A549 (cell line): ENCODE measurements around the gene ALKAL2. TPM values are rescaled to one million over a fixed set of nuclear protein-coding genes. Genes with fewer than 3 reads are reported as not detected.

ENCODE experiments used
- ATAC-seq, 2 experiments: fragments of 200-7000 bp in 1 of 2; fragments of >200 bp in 1 of 2; cut with Nextera tagmentation in 1 of 2; cut with Tn5 transposase in 1 of 2; 3 replicates each; pipeline versions ENCODE4 v1.8.0 to v1.9.1; 2018 to 2020; ENCODE audit warnings: mild to moderate bottlenecking in 1 of 2, moderate library complexity in 1 of 2
- CTCF ChIA-PET: fragments of 300-600 bp; sonication (Branson Sonifier 250); formaldehyde crosslinking; extraction: SDS; loops from one replicate; lab custom pipeline; 2021; ENCODE audit warnings: antibody characterized with exemption, inconsistent platforms; lab: Yijun Ruan, JAX
- POLR2A ChIA-PET: fragments of 350-600 bp; formaldehyde crosslinking; extraction: SDS; loops from one replicate; lab custom pipeline; 2021; ENCODE audit warnings: antibody characterized with exemption, inconsistent platforms; lab: Yijun Ruan, JAX
- DNase-seq, 2 experiments: peaks; one replicate each; pipeline versions ENCODE4 v3.0.0 to v3.0.0-alpha.2; 2011 to 2016; ENCODE audit warnings: low read depth in 1 of 2, low spot score in 1 of 2
- FAIRE-seq: peaks from 2 replicates; lab custom pipeline; 2011; peaks lifted over from hg19 to GRCh38; lab: Jason Lieb, UNC
- H3K27ac ChIP-seq, 2 experiments: fragments of >200 bp; sonication (Bioruptor Twin); formaldehyde crosslinking; 3 replicates each; pipeline ENCODE4 v1.5.1; 2016 to 2017
- H3K4me1 ChIP-seq: fragments of >200 bp; sonication (Bioruptor Twin); formaldehyde crosslinking; 3 replicates; pipeline ENCODE4 v1.6.1; 2016
- H3K4me2 ChIP-seq: fragments of >200 bp; sonication (Bioruptor Twin); formaldehyde crosslinking; 3 replicates; pipeline ENCODE4 v1.6.1; 2016
- H3K4me3 ChIP-seq: fragments of >200 bp; sonication (Bioruptor Twin); formaldehyde crosslinking; 3 replicates; pipeline ENCODE4 v1.5.1; 2016
- H3K9me3 ChIP-seq: fragments of >200 bp; sonication (Bioruptor Twin); formaldehyde crosslinking; 3 replicates; pipeline ENCODE4 v1.6.1; 2016
- CBX2 ChIP-seq: fragments of 200-600 bp; sonication (generic); IDR thresholded peaks from 2 replicates; pipeline ENCODE4 v1.6.1; 2016; ENCODE audit warnings: low read depth, mild to moderate bottlenecking, borderline replicate concordance
- CEBPB ChIP-seq, 2 experiments: fragments of >200 bp in 1 of 2; sonication (Bioruptor Twin) in 1 of 2; formaldehyde crosslinking in 1 of 2; IDR thresholded peaks; 2 replicates each; pipeline ENCODE4 v1.6.1; 2012 to 2016
- EHF ChIP-seq: fragments of 250-450 bp; sonication (Bioruptor Pico); IDR thresholded peaks from 2 replicates; pipeline ENCODE4 v1.5.0; 2020; ENCODE audit warnings: mild to moderate bottlenecking
- FOXS1 ChIP-seq: fragments of 250-450 bp; sonication (Bioruptor Pico); IDR thresholded peaks from 2 replicates; pipeline ENCODE4 v1.5.0; 2020; ENCODE audit warnings: mild to moderate bottlenecking, moderate library complexity
- GATA3 ChIP-seq: IDR thresholded peaks from 2 replicates; pipeline ENCODE4 v1.6.1; 2012; ENCODE audit warnings: borderline replicate concordance
- HOXB5 ChIP-seq: fragments of 250-450 bp; sonication (Bioruptor Pico); IDR thresholded peaks from 2 replicates; pipeline ENCODE4 v1.5.0; 2020; ENCODE audit warnings: mild to moderate bottlenecking, moderate library complexity
- KDM5A ChIP-seq: fragments of 200-600 bp; sonication (generic); IDR thresholded peaks from 2 replicates; pipeline ENCODE4 v1.6.1; 2016; ENCODE audit warnings: antibody characterized with exemption, mild to moderate bottlenecking
- POLR2A ChIP-seq: IDR thresholded peaks from 2 replicates; pipeline ENCODE4 v1.6.1; 2012; ENCODE audit warnings: mild to moderate bottlenecking, low read length
- RAD21 ChIP-seq, 2 experiments: fragments of >200 bp in 1 of 2; sonication (Bioruptor Twin) in 1 of 2; formaldehyde crosslinking in 1 of 2; IDR thresholded peaks in 1 of 2; conservative IDR thresholded peaks in 1 of 2; 2 replicates in 1 of 2; 3 replicates in 1 of 2; pipeline ENCODE4 v1.6.1; 2012 to 2018; ENCODE audit warnings: inconsistent platforms in 1 of 2
- RARB ChIP-seq: fragments of 250-450 bp; sonication (Bioruptor Pico); IDR thresholded peaks from 2 replicates; pipeline ENCODE4 v1.8.0; 2021; ENCODE audit warnings: mild to moderate bottlenecking, moderate library complexity
- SREBF2 ChIP-seq: fragments of 450-650 bp; IDR thresholded peaks from 2 replicates; pipeline ENCODE4 v1.6.1; 2014; ENCODE audit warnings: mild to moderate bottlenecking, moderate library complexity
- TFCP2L1 ChIP-seq: fragments of 250-450 bp; sonication (Bioruptor Pico); IDR thresholded peaks from 2 replicates; pipeline ENCODE4 v1.5.0; 2021; ENCODE audit warnings: mild to moderate bottlenecking
- ZC3H11A ChIP-seq: fragments of 450-650 bp; IDR thresholded peaks from 2 replicates; pipeline ENCODE4 v1.6.1; 2014; ENCODE audit warnings: antibody characterized with exemption, mild to moderate bottlenecking
- ZSCAN20 ChIP-seq: fragments of 250-450 bp; sonication (Bioruptor Pico); IDR thresholded peaks from 2 replicates; pipeline ENCODE4 v1.8.0; 2022; ENCODE audit warnings: mild to moderate bottlenecking, moderate library complexity
- WGBS: methylation state at CpG from one replicate; pipeline ENCODE4 v1.1.6; 2017; ENCODE audit errors: missing lambda C conversion rate; 5-methylcytosine and 5-hydroxymethylcytosine counted together
- polyA plus RNA-seq, 4 experiments: library from polyadenylated mRNA; depleted of rRNA in 3 of 4; stranded (reverse); fragments of >200 nt; fragmentation: RNase III in 1 of 4; extraction: RNeasy Plus Mini Kit Qiagen cat#74134 plus additional on column Dnase treatment in 1 of 4; gene quantifications; 2 replicates in 3 of 4; 3 replicates in 1 of 4; pipeline ENCODE4 v1.2.3, GENCODE V29; 2011 to 2017
- TF ChIP-seq, protein P1 (sequence below): IDR thresholded peaks from 2 replicates; pipeline ENCODE4 v1.6.1; 2012
- TF ChIP-seq, protein P2 (sequence below): fragments of 250-450 bp; sonication (Bioruptor Pico); IDR thresholded peaks from 2 replicates; pipeline ENCODE4 v1.5.0; 2021; ENCODE audit warnings: mild to moderate bottlenecking, moderate library complexity, borderline replicate concordance
- TF ChIP-seq, protein P3 (sequence below): fragments of 200-600 bp; sonication (generic); IDR thresholded peaks from 2 replicates; pipeline ENCODE4 v1.6.1; 2016; ENCODE audit warnings: antibody characterized with exemption, mild to moderate bottlenecking, moderate library complexity

ALKAL2 gene
- polyA plus RNA-seq, 2 of the 4 experiments (the other 2 are of a cell fraction), result not detected

DNA sequence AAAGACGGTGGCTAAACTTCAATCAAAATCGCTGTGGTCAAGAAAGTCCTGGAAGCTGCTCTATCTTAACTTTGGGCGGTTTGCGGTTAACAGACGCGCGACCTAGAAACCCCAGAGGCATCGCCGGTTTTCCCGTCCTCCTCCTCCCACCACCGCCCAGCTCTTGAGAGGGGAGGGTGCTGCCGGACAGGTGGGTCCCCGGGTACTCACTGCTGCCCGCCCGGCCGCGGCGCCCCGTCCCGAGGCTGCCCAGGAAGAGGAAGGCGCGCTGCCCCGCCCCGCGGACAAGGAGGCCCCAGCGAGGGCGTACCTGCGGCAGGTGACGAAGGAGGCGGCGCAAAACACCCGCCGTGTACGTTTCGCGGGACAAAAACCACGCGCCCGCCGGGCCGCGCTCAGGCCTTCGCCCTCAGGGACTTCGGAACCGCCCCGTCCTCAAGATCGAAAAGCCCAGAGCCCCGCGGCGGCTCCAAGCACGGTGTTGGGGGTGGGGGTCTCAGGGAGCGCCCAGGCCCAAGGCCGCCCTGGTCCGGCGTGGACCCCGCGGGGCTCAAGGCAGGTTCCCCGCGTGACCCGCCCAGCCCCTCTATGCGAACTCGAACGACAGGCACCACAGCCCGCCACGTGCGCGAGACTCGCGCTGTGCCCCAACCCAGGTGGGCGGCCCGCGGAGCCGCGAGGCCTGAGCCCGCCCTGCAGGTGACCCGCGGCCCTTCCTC lies 24.0 kb downstream of the ALKAL2 start, which contains the start of gene SH3YL1 (continued):
- TF ChIP-seq, protein P1, sequence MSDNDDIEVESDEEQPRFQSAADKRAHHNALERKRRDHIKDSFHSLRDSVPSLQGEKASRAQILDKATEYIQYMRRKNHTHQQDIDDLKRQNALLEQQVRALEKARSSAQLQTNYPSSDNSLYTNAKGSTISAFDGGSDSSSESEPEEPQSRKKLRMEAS, result peak; percentile 87

DNA sequence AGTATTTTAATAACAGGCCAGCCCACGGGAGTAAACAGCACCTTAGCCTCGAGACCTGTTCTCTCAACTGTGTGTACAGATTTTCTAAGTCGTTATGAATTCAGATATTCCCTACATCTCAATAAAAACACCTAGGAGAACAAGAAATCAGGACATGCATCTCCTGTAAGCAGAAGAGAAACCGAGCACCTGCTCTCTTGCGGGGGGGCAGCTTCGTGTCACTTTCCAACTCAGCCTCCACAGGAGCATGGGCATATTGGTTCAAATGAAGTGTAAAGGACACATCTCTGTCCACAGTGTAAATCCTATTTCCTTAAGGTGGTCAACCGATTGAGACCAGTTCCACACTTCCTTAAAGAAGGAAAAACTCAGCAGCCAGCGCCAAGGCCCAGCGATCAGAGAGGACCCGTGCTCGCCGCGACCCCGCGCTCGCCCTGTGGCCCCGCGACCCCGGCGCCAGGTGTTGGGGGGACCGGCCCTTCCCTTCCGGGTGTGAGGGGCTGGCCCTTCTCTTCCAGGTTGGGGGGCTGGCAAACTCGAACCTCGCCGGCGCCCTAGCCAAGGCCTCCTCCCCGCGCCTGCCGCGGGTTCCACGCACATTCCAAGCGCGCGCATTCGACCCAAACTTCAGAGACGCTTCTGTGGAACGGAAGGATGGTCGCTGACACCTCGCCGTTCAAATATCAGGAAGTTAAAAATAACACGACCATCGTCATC lies 24.7 kb downstream of the ALKAL2 start:
- POLR2A ChIA-PET, result no interaction called here
- ATAC-seq, result no peak

DNA sequence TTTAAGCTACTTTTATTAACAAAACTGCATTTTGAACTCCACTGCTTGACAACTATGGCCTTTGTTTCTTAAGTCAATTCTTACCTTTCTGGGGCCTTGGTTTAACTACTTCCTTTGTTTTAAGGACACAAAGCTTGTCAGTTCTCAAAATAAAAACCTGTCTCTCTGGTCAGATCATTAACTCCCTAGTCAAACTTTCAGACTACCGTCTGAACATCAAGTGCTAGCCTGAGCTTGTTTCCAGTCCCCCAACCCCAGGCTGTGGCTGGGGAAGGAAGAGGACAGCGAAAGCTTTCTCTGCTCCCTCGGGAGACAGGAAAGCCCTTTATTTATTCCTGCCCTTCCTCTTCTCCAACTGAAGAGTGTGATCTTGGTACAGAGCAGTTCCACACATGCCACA lies 25.8 kb downstream of the ALKAL2 start:
- Histone ChIP-seq H3K4me1 (peaks cover 13% of the 10 kb centered on the region; the same call in 2 of the 3 replicates), H3K4me2 (no peak overlapping the region), H3K9me3 (peaks cover 65% of the 10 kb centered on the region), H3K4me3 (no peak overlapping the region), H3K27ac (no peak overlapping the region)
- no peak for DNase-seq
- 85% methylated on average over 3 of the region's 3 CpGs for WGBS
- ChIA-PET POLR2A (no interaction called here), CTCF (interaction anchor here (0.7 to 1.2 kb wide), 3 partner anchors 14 to 28 kb away, joined by 3 read pairs; no protein-coding TSS in a partner anchor)
- no peak for FAIRE-seq
- no peak for ATAC-seq
- TF ChIP-seq SREBF2 (no peak), KDM5A (no peak), CBX2 (no peak), EHF (CRISPR knock-in tag) (no peak), CEBPB (IDR thresholded peaks at IDR 0.05) (no peak), RAD21 (conservative IDR thresholded peaks at IDR 0.05 in 1 of 2, IDR thresholded peaks at IDR 0.05 in 1 of 2) (no peak)
- TF ChIP-seq, all 56 proteins: peak for 0

More for the DNA sequence above, 24.7 kb downstream of the ALKAL2 start:
- Histone ChIP-seq H3K4me1 (peaks cover 13% of the 10 kb centered on the region; the same call in 2 of the 3 replicates), H3K9me3 (peaks cover 54% of the 10 kb centered on the region)
- FAIRE-seq (no peak), DNase-seq (no peak)
- CTCF ChIA-PET, result no interaction called here
- TF ChIP-seq GATA3 (no peak), TFCP2L1 (CRISPR knock-in tag) (no peak), POLR2A (no peak)
- TF ChIP-seq, all 56 proteins: peak for 0
- Histone ChIP-seq H3K4me3 (peak overlapping the region; percentile 73; the same call in 1 of the 3 replicates), H3K27ac (no peak overlapping the region), H3K4me2 (peak overlapping the region; percentile 97; the same call in 2 of the 3 replicates)
- 95% methylated on average over 42 of the region's 42 CpGs for WGBS

DNA sequence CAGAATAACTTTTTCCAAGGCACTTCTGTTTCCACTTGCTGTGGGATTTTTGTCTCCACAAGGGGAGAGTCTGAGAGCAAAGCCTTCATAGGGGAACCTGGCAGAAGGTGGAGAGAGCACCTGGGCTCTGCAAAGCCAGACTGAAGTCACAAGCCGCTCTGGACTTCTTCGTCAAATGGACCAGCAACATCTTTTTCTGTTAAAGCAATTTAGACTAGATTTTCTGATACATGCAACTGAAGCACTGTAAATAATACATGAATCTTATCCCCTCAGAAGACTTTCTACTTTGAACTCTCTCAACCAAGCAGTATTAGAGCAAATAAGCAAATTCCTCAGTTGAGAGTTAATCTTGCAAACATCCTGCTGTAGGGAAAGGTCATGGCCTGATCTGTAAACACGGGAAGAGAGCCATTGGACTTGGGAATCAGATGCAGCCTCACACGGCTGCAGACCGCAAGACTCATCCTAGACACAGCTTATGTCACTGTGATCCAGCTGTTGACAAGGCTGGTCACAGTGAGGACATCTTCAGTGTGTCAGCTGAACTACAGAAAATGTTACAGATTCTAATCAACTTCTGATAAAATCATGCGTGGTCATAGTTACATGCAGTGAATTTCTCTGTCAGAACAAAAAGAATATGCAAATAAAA lies 27.3 kb downstream of the ALKAL2 start:
- Histone ChIP-seq H3K4me3 (no peak overlapping the region), H3K4me1 (peaks cover 5% of the 10 kb centered on the region; the same call in 2 of the 3 replicates), H3K27ac (no peak overlapping the region), H3K4me2 (no peak overlapping the region), H3K9me3 (peaks cover 80% of the 10 kb centered on the region)
- ATAC-seq, result no peak
- no peak for FAIRE-seq
- ChIA-PET CTCF (no interaction called here), POLR2A (no interaction called here)
- WGBS, result 71% methylated on average over 6 of the region's 6 CpGs
- no peak for DNase-seq
- TF ChIP-seq ZSCAN20 (CRISPR knock-in tag), result no peak
- TF ChIP-seq, protein P2, sequence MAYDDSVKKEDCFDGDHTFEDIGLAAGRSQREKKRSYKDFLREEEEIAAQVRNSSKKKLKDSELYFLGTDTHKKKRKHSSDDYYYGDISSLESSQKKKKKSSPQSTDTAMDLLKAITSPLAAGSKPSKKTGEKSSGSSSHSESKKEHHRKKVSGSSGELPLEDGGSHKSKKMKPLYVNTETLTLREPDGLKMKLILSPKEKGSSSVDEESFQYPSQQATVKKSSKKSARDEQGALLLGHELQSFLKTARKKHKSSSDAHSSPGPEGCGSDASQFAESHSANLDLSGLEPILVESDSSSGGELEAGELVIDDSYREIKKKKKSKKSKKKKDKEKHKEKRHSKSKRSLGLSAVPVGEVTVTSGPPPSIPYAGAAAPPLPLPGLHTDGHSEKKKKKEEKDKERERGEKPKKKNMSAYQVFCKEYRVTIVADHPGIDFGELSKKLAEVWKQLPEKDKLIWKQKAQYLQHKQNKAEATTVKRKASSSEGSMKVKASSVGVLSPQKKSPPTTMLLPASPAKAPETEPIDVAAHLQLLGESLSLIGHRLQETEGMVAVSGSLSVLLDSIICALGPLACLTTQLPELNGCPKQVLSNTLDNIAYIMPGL, result no peak
- no peak for TF ChIP-seq CBX2
- TF ChIP-seq RARB (CRISPR knock-in tag), result no peak
- TF ChIP-seq, protein P1, result no peak
- TF ChIP-seq, protein P3, sequence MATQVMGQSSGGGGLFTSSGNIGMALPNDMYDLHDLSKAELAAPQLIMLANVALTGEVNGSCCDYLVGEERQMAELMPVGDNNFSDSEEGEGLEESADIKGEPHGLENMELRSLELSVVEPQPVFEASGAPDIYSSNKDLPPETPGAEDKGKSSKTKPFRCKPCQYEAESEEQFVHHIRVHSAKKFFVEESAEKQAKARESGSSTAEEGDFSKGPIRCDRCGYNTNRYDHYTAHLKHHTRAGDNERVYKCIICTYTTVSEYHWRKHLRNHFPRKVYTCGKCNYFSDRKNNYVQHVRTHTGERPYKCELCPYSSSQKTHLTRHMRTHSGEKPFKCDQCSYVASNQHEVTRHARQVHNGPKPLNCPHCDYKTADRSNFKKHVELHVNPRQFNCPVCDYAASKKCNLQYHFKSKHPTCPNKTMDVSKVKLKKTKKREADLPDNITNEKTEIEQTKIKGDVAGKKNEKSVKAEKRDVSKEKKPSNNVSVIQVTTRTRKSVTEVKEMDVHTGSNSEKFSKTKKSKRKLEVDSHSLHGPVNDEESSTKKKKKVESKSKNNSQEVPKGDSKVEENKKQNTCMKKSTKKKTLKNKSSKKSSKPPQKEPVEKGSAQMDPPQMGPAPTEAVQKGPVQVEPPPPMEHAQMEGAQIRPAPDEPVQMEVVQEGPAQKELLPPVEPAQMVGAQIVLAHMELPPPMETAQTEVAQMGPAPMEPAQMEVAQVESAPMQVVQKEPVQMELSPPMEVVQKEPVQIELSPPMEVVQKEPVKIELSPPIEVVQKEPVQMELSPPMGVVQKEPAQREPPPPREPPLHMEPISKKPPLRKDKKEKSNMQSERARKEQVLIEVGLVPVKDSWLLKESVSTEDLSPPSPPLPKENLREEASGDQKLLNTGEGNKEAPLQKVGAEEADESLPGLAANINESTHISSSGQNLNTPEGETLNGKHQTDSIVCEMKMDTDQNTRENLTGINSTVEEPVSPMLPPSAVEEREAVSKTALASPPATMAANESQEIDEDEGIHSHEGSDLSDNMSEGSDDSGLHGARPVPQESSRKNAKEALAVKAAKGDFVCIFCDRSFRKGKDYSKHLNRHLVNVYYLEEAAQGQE, result no peak
- TF ChIP-seq FOXS1 (CRISPR knock-in tag), result no peak
- TF ChIP-seq KDM5A, result no peak
- no peak for TF ChIP-seq ZC3H11A
- TF ChIP-seq HOXB5 (CRISPR knock-in tag), result no peak
